A549 (cell line): Measurements from ENCODE around the gene MLST8.

Source experiments
- BHLHE40 ChIP-seq: IDR thresholded peaks from 2 replicates; pipeline ENCODE4 v1.6.1; 2012; ENCODE audit warnings: low read depth, low read length, inconsistent platforms
- CTCF ChIP-seq: fragments of >200 bp; sonication (Bioruptor Twin); formaldehyde crosslinking; IDR thresholded peaks from 3 replicates; pipeline ENCODE4 v1.5.1; 2016
- RFX5 ChIP-seq: fragments of 450-650 bp; IDR thresholded peaks from 2 replicates; pipeline ENCODE4 v1.7.1; 2014; ENCODE audit warnings: antibody characterized with exemption, mild to moderate bottlenecking, moderate library complexity

GRCh38 chr16:2180962-2181923 lies 24.0 kb upstream of the MLST8 start:
- TF ChIP-seq CTCF (no peak), BHLHE40 (no peak), RFX5 (no peak)
